Activated T-cell treated with anti-CD3 and anti-CD28 coated beads, Interleukin-2, amount 50 U/mL, for 4 hours (primary cell): ENCODE measurements around the gene SRBD1. TPM values are rescaled to one million over a fixed set of nuclear protein-coding genes. Genes with fewer than 3 reads are reported as not detected.

Source experiments
- ATAC-seq, 2 donors: fragments of 200-7000 bp; cut with Tn5 transposase; one replicate each; pipeline ENCODE4 v1.10.0; 2021
- DNase-seq: peaks from one replicate; pipeline ENCODE4 v3.0.0-alpha.2; 2020
- H3K27me3 Mint-ChIP-seq: one replicate; pipeline ENCODE4 v1.8.0; 2021; ENCODE audit warnings: low read depth, mixed read lengths
- H3K36me3 Mint-ChIP-seq: one replicate; pipeline ENCODE4 v1.8.0; 2022; ENCODE audit warnings: mixed read lengths; ENCODE audit not compliant: insufficient read depth
- H3K4me1 Mint-ChIP-seq: one replicate; pipeline ENCODE4 v1.8.0; 2021; ENCODE audit warnings: low read depth, mixed read lengths
- H3K4me3 Mint-ChIP-seq: one replicate; pipeline ENCODE4 v1.8.0; 2021; ENCODE audit warnings: mild to moderate bottlenecking, moderate library complexity, mixed read lengths
- H3K9me3 Mint-ChIP-seq: one replicate; pipeline ENCODE4 v1.8.0; 2021; ENCODE audit warnings: mixed read lengths
- total RNA-seq, 3 donors: library from RNA; stranded (reverse); gene quantifications; one replicate each; pipeline ENCODE4 v1.2.1, GENCODE V29; 2021

The SRBD1 gene
- total RNA-seq, 3 donors from 2014 or later: 13.8 to 18.4 (median 15.5) TPM

GRCh38 chr2:45567288-45567963, 43.6 kb downstream of the SRBD1 start:
- Mint-ChIP-seq H3K36me3 (peaks cover 17% of the 10 kb centered on the region), H3K4me1 (peaks cover 27% of the 10 kb centered on the region), H3K4me3 (peak overlapping the region; percentile 73), H3K9me3 (no peaks in the 10 kb centered on the region), H3K27me3 (no peaks in the 10 kb centered on the region)
- ATAC-seq: no peak
- DNase-seq: no peak

- peaks cover 4% of the 10 kb centered on the region for H3K9me3 Mint-ChIP-seq
- DNase-seq: no peak
- peaks cover 24% of the 10 kb centered on the region for H3K36me3 Mint-ChIP-seq
- ATAC-seq: no peak
- peaks cover 14% of the 10 kb centered on the region for H3K4me1 Mint-ChIP-seq
- no peak overlapping the region for H3K4me3 Mint-ChIP-seq
- no peaks in the 10 kb centered on the region for H3K27me3 Mint-ChIP-seq
Observed at GRCh38 chr2:45559436-45559835, 51.6 kb downstream of the SRBD1 start.

GRCh38 chr2:45554742-45555140, 56.3 kb downstream of the SRBD1 start:
- DNase-seq: no peak
- Mint-ChIP-seq H3K36me3 (peaks cover 44% of the 10 kb centered on the region), H3K27me3 (no peaks in the 10 kb centered on the region), H3K9me3 (peaks cover 4% of the 10 kb centered on the region), H3K4me1 (peaks cover 16% of the 10 kb centered on the region), H3K4me3 (peak overlapping the region; percentile 33)
- peak; percentile 89 to 91 for ATAC-seq

GRCh38 chr2:45554073-45554741, 56.9 kb downstream of the SRBD1 start:
- peaks cover 4% of the 10 kb centered on the region for H3K9me3 Mint-ChIP-seq
- ATAC-seq (peak in 1 of 2 donors; percentile 34), DNase-seq (no peak)
- no peak overlapping the region for H3K4me3 Mint-ChIP-seq
- peaks cover 16% of the 10 kb centered on the region for H3K4me1 Mint-ChIP-seq
- H3K27me3 Mint-ChIP-seq: no peaks in the 10 kb centered on the region
- peaks cover 42% of the 10 kb centered on the region for H3K36me3 Mint-ChIP-seq

GRCh38 chr2:45551862-45552261, 59.2 kb downstream of the SRBD1 start:
- DNase-seq (no peak), ATAC-seq (no peak)
- Mint-ChIP-seq H3K36me3 (peaks cover 47% of the 10 kb centered on the region), H3K27me3 (no peaks in the 10 kb centered on the region), H3K4me3 (no peak overlapping the region), H3K9me3 (peaks cover 4% of the 10 kb centered on the region), H3K4me1 (peaks cover 16% of the 10 kb centered on the region)

- DNase-seq: no peak
- H3K27me3 Mint-ChIP-seq: no peaks in the 10 kb centered on the region
- peaks cover 4% of the 10 kb centered on the region for H3K4me1 Mint-ChIP-seq
- ATAC-seq: no peak
- H3K36me3 Mint-ChIP-seq: peaks cover 54% of the 10 kb centered on the region
- H3K9me3 Mint-ChIP-seq: no peaks in the 10 kb centered on the region
- H3K4me3 Mint-ChIP-seq: no peak overlapping the region
Observed at GRCh38 chr2:45545943-45546342, 65.1 kb downstream of the SRBD1 start.

- H3K36me3 Mint-ChIP-seq: peaks cover 48% of the 10 kb centered on the region
- H3K4me3 Mint-ChIP-seq: no peak overlapping the region
- H3K9me3 Mint-ChIP-seq: no peaks in the 10 kb centered on the region
Observed at GRCh38 chr2:45543257-45543656, 67.8 kb downstream of the SRBD1 start.

GRCh38 chr2:45542013-45542412, 69.1 kb downstream of the SRBD1 start:
- Mint-ChIP-seq H3K4me3 (no peak overlapping the region), H3K27me3 (no peaks in the 10 kb centered on the region), H3K36me3 (peaks cover 48% of the 10 kb centered on the region), H3K9me3 (no peaks in the 10 kb centered on the region), H3K4me1 (no peaks in the 10 kb centered on the region)
- DNase-seq (no peak), ATAC-seq (no peak)

More at GRCh38 chr2:45543257-45543656, 67.8 kb downstream of the SRBD1 start:
- DNase-seq: no peak
- no peak for ATAC-seq
- no peaks in the 10 kb centered on the region for H3K4me1 Mint-ChIP-seq
- H3K27me3 Mint-ChIP-seq: no peaks in the 10 kb centered on the region

- no peaks in the 10 kb centered on the region for H3K4me1 Mint-ChIP-seq
- peaks cover 49% of the 10 kb centered on the region for H3K36me3 Mint-ChIP-seq
- DNase-seq (no peak), ATAC-seq (no peak)
- H3K9me3 Mint-ChIP-seq: no peaks in the 10 kb centered on the region
- no peak overlapping the region for H3K4me3 Mint-ChIP-seq
- no peaks in the 10 kb centered on the region for H3K27me3 Mint-ChIP-seq
Observed at GRCh38 chr2:45541450-45541849, 69.6 kb downstream of the SRBD1 start.

GRCh38 chr2:45540942-45541341, 70.1 kb downstream of the SRBD1 start:
- H3K36me3 Mint-ChIP-seq: peaks cover 46% of the 10 kb centered on the region
- ATAC-seq (no peak), DNase-seq (no peak)
- no peaks in the 10 kb centered on the region for H3K9me3 Mint-ChIP-seq
- no peaks in the 10 kb centered on the region for H3K27me3 Mint-ChIP-seq
- H3K4me1 Mint-ChIP-seq: no peaks in the 10 kb centered on the region
- no peak overlapping the region for H3K4me3 Mint-ChIP-seq

GRCh38 chr2:45533771-45534170, 77.3 kb downstream of the SRBD1 start:
- DNase-seq: no peak
- H3K27me3 Mint-ChIP-seq: no peaks in the 10 kb centered on the region
- H3K9me3 Mint-ChIP-seq: no peaks in the 10 kb centered on the region
- no peak overlapping the region for H3K4me3 Mint-ChIP-seq
- H3K4me1 Mint-ChIP-seq: no peaks in the 10 kb centered on the region
- ATAC-seq: no peak
- peaks cover 40% of the 10 kb centered on the region for H3K36me3 Mint-ChIP-seq

GRCh38 chr2:45532181-45532580, 78.9 kb downstream of the SRBD1 start:
- Mint-ChIP-seq H3K27me3 (no peaks in the 10 kb centered on the region), H3K36me3 (peaks cover 42% of the 10 kb centered on the region), H3K4me3 (no peak overlapping the region), H3K4me1 (no peaks in the 10 kb centered on the region), H3K9me3 (no peaks in the 10 kb centered on the region)
- no peak for DNase-seq
- ATAC-seq: no peak

GRCh38 chr2:45524016-45524415, 87.1 kb downstream of the SRBD1 start:
- no peaks in the 10 kb centered on the region for H3K4me1 Mint-ChIP-seq
- peaks cover 5% of the 10 kb centered on the region for H3K9me3 Mint-ChIP-seq
- H3K4me3 Mint-ChIP-seq: no peak overlapping the region
- DNase-seq (no peak), ATAC-seq (no peak)
- no peaks in the 10 kb centered on the region for H3K27me3 Mint-ChIP-seq
- H3K36me3 Mint-ChIP-seq: peaks cover 50% of the 10 kb centered on the region

- Mint-ChIP-seq H3K4me1 (no peaks in the 10 kb centered on the region), H3K4me3 (no peak overlapping the region), H3K9me3 (no peaks in the 10 kb centered on the region), H3K27me3 (no peaks in the 10 kb centered on the region), H3K36me3 (peaks cover 20% of the 10 kb centered on the region)
- ATAC-seq (no peak), DNase-seq (no peak)
Observed at GRCh38 chr2:45518546-45518945, 92.5 kb downstream of the SRBD1 start.
